NCI-H460 (cell line): ENCODE measurements around the gene STARD3NL. TPM values are rescaled to one million over a fixed set of nuclear protein-coding genes. Genes with fewer than 3 reads are reported as not detected.
A peak's percentile ranks its signal among the peaks of the same experiment; 100 is the strongest.
"Not testable (repeated sequence)": the region's sequence is repeated elsewhere in the genome, so short reads cannot be mapped to it uniquely, and the experiment has no call there.

Source experiments
- DNase-seq: peaks from one replicate; pipeline ENCODE4 v3.0.0-alpha.2; 2016; ENCODE audit warnings: low read depth; ENCODE audit errors: extremely low read depth
- total RNA-seq: library from RNA; depleted of rRNA; stranded (reverse); fragments of >200 nt; shearing (Covaris generic); gene quantifications from 2 replicates; pipeline ENCODE4 v1.2.3, GENCODE V29; 2014

STARD3NL gene
- total RNA-seq, 1 experiment from 2014 or later: 78.7 TPM

DNA sequence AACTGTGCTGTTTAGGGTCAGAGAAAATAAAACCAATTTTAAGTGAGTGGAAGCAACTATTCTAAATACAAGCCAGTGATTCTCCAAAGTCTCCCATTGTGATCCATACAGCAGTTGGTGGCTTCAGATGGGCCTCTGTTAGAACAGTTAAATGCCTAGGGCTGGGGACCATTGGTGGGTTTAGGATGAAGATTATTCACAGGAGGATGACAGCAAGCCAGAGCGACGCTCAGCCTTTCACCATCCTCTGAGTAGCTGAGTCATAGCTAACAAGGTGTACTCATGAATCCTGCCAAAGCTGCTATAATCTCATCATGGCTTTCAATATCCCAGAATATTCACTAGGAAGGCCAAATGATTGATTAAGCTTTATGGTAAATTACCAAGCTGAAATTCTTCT lies 39.6 kb downstream of the STARD3NL start:
- DNase-seq: no peak

GRCh38 chr7:38220452-38220851 lies 42.4 kb downstream of the STARD3NL start:
- DNase-seq: no peak

GRCh38 chr7:38222481-38223096 lies 44.5 kb downstream of the STARD3NL start:
- peak; percentile 65 for DNase-seq

GRCh38 chr7:38223306-38223705 lies 45.3 kb downstream of the STARD3NL start:
- no peak for DNase-seq

GRCh38 chr7:38224392-38224791 lies 46.3 kb downstream of the STARD3NL start:
- peak; percentile 15 for DNase-seq

GRCh38 chr7:38229386-38229785 lies 51.3 kb downstream of the STARD3NL start:
- DNase-seq: no peak

- no peak for DNase-seq
Measured at GRCh38 chr7:38229884-38230642, 52.0 kb downstream of the STARD3NL start.

- DNase-seq: no peak
Measured at GRCh38 chr7:38232502-38233366, 54.7 kb downstream of the STARD3NL start.

- DNase-seq: not testable (repeated sequence)
Measured at GRCh38 chr7:38234759-38235158, 56.7 kb downstream of the STARD3NL start.

DNA sequence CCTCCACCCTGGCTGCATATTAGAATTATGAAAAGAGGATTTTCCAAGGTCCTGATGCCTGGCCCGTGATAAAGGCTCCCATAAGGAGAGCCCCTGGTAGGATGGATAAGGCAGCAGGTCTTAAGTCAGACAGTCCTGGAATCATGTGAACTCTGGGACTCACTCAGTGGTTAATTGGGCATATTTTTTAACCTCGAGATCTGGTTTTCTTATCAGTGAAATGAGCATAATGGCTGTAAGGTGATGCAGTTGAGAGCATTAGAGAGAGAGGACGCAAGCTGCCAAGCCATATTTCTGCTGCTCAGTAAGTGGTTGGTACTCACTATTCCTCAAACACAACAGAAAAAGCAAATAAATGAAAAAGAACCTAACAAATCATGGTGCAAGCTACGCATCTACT lies 57.6 kb downstream of the STARD3NL start:
- no peak for DNase-seq

DNA sequence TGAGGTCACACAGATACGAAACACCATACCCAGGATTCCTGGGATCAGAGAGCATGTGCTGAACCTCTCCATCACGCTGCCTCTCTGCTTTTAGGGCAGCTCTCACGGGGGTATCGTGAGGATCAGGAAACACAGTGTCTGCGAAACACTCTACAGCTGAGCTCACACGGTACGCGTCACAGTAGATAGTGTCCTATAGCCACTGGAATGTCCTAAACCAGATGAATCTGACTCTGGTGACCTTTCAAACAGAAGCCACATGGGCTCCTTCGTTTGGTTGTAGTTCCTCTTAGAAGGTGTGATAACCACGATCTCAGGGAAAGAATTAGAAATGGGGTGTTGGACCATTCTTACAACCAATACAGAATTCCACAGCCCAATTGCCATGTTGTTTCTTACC lies 61.1 kb downstream of the STARD3NL start:
- DNase-seq: not testable (repeated sequence)

GRCh38 chr7:38241071-38241470 lies 63.0 kb downstream of the STARD3NL start:
- DNase-seq: no peak

DNA sequence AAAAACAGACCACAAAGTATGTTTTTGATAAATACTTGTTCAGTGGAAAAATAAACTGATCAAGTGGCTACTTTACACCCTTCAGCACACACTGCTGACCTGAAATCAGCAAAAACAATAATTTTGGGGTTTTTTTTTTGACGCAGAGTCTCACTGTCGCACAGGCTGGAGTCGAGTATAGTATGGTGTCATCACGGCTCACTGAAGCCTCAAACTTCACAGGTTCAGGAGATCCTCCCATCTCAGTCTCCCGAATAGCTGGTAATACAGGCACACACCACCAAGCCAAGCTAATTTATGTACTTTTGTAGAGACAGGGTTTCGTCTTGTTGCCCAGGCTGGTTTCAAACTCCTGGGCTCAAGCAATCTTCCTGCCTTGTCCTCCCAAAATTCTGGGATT lies 64.8 kb downstream of the STARD3NL start:
- no peak for DNase-seq

- not testable (repeated sequence) for DNase-seq
Measured at GRCh38 chr7:38243345-38243744, 65.3 kb downstream of the STARD3NL start.

DNA sequence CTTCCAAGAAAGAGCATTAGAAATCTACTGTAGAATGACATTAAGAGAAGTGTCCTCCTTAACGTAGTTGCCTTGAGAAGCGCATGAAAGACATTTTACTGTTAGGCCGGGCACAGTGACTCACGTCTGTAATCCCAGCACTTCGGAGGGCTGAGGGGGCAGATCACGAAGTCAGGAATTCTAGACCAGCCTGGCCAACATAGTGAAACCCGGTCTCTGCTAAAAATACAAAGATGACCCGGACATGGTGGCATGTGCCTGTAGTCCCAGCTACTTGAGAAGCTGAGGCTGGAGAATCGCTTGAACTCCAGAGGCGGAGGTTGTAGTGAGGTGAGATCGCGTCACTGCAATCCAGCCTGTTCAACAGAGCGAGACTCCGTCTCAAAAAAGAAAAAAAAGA lies 66.5 kb downstream of the STARD3NL start:
- no peak for DNase-seq

DNA sequence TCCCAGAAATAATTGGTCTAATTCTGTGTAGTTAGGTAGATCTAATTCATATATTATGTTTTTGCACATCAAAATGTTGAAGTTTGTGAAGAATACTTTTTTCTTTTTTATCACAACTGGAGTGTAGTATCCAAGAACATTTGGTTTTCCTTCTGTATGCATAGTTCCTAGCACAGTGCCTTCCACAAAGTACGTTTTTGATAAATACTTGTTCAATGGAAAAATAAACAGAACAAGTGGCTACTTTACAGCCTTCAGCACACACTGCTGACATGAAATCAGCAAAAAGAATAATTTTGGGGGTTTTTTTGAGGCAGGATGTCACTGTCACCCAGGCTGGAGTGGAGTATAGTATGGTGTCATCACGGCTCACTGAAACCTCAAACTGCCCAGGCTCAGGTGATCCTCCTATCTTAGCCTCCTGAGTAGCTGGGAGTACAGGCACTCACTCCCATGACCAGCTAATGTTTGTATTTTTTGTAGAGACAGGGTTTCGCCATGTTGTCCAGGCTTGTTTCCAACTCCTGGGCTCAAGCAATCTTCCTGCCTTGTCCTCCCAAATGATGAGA lies 67.4 kb downstream of the STARD3NL start:
- DNase-seq: no peak

GRCh38 chr7:38248069-38248567 lies 70.1 kb downstream of the STARD3NL start:
- no peak for DNase-seq

DNA sequence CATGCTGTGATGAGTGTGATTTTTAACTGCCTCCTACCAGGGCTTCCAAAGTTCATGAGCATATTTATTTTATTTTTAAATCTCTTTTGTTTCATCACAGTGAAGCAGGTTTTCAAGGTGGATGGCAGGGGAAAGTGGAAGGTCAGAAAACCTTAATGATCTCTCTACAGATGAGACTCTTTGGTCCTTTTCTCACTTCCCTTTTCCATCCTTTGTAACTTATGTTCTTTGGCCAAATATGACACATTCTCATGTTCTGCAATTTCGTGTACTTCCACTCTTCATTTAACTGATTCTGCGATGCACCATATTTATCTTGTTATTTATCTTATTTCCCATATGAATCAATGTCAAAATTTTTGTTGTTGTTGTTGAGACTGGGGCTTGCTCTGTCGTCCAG lies 71.8 kb downstream of the STARD3NL start:
- not testable (repeated sequence) for DNase-seq

DNA sequence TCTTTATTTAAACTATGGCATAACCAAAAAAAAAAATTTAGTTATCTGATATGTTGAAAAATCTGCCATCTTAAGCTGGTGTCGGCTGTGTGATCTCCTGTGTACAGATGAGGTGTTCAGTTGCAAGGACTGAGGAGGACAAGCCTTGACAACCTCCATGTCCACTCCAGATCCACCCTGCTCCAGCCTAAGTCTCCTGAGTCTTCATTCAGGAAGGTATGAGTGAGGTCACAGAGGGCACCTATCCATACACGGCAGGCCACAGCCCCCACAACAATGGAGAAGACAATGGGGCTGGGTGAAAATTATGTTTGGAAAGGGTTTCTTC lies 79.3 kb downstream of the STARD3NL start:
- no peak for DNase-seq

- DNase-seq: not testable (repeated sequence)
Measured at GRCh38 chr7:38259157-38259556, 81.1 kb downstream of the STARD3NL start.

DNA sequence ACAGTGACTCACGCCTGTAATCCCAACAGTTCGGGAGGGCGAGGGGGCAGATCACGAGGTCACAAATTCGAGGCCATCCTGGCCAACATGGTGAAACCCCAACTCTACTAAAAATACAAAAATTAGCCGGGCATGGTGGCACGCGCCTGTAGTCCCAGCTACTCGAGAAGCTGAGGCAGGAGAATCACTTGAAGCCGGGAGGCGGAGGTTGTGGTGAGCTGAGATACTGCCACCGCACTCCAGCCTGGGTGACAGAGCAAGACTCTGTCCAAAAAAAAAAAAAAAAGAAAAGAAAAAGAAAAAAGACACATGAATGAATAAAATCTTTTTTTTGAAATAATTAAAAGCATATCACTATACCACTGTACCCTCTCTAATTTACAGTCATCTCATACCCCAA lies 83.6 kb downstream of the STARD3NL start:
- DNase-seq: not testable (repeated sequence)
